G401.6 (cell line): ENCODE measurements around the gene TPSAB1.

Source experiments
- FAIRE-seq: peaks from 2 replicates; lab custom pipeline; 2012; peaks lifted over from hg19 to GRCh38; lab: Jason Lieb, UNC

The TPSAB1 gene

GRCh38 chr16:1210461-1210860, 30.0 kb upstream of the TPSAB1 start:
- no peak for FAIRE-seq

GRCh38 chr16:1211451-1212268, 28.8 kb upstream of the TPSAB1 start:
- FAIRE-seq: no peak

- FAIRE-seq: no peak
Measured at GRCh38 chr16:1212616-1213194, 27.8 kb upstream of the TPSAB1 start.

- no peak for FAIRE-seq
Measured at GRCh38 chr16:1213231-1213630, 27.3 kb upstream of the TPSAB1 start.

- FAIRE-seq: no peak
Measured at GRCh38 chr16:1213796-1214372, 26.6 kb upstream of the TPSAB1 start.

- FAIRE-seq: no peak
Measured at GRCh38 chr16:1214719-1215118, 25.8 kb upstream of the TPSAB1 start.

- FAIRE-seq: no peak
Measured at GRCh38 chr16:1215574-1216295, 24.8 kb upstream of the TPSAB1 start.

- no peak for FAIRE-seq
Measured at GRCh38 chr16:1216296-1216619, 24.2 kb upstream of the TPSAB1 start.

GRCh38 chr16:1216681-1217400, 23.7 kb upstream of the TPSAB1 start:
- no peak for FAIRE-seq

- FAIRE-seq: no peak
Measured at GRCh38 chr16:1217526-1217925, 23.0 kb upstream of the TPSAB1 start.

- FAIRE-seq: no peak
Measured at GRCh38 chr16:1218061-1218929, 22.2 kb upstream of the TPSAB1 start.

GRCh38 chr16:1218930-1219611, 21.4 kb upstream of the TPSAB1 start:
- FAIRE-seq: no peak

GRCh38 chr16:1220098-1220728, 20.3 kb upstream of the TPSAB1 start:
- no peak for FAIRE-seq

GRCh38 chr16:1220841-1221627, 19.5 kb upstream of the TPSAB1 start:
- FAIRE-seq: no peak

- no peak for FAIRE-seq
Measured at GRCh38 chr16:1221628-1222552, 18.6 kb upstream of the TPSAB1 start.

- FAIRE-seq: no peak
Measured at GRCh38 chr16:1222553-1223354, 17.8 kb upstream of the TPSAB1 start.

GRCh38 chr16:1223355-1224214, 16.9 kb upstream of the TPSAB1 start:
- FAIRE-seq: no peak
